Measurements from ENCODE around the gene DDR1. TPM values are rescaled to one million over a fixed set of nuclear protein-coding genes. Genes with fewer than 3 reads are reported as not detected.

DDR1 gene
- polyA plus RNA-seq, 1 donor from 2014 or later, result 196 TPM

DNA sequence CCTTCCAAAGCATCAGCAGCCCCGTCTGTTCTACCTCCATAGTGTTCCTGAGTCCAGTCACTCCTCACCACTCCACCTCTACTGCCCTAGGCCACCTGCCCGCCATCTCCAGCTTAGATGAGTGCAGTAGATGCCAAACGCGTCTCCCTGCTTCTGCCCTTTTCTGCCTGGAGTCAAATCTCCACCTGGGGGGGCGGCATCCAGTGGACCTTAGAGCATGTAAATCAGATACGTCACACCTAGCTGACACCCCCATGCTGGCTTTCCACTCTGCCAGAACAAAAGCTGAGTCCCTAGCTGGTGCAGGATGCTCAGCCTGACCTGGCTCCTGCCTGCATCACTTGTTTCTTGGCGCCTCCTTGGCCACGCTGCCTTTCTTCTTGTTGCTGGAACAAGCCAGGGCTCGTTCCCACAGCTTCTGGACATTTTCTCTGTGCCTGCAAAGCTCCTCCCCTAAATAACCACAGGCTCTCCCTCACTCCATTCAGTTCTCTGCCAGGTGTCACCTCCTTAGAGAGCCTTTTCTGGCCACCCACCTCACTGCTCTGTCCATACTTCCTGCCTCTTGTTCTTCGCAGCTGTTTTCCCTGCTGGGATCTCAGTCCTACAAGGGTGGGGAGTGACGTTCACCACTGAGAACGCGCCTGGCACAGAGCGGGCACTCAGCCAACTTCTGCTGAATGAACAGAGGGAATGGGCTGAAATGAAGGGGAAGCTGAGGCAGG is 5.8 kb downstream of the DDR1 start:
- Histone ChIP-seq H3K36me3 (ENCODE audit: insufficient read depth, low read length) (peaks cover 10% of the 10 kb centered on the region), H3K9ac (ENCODE audit: low read length) (no peak overlapping the region)

DNA sequence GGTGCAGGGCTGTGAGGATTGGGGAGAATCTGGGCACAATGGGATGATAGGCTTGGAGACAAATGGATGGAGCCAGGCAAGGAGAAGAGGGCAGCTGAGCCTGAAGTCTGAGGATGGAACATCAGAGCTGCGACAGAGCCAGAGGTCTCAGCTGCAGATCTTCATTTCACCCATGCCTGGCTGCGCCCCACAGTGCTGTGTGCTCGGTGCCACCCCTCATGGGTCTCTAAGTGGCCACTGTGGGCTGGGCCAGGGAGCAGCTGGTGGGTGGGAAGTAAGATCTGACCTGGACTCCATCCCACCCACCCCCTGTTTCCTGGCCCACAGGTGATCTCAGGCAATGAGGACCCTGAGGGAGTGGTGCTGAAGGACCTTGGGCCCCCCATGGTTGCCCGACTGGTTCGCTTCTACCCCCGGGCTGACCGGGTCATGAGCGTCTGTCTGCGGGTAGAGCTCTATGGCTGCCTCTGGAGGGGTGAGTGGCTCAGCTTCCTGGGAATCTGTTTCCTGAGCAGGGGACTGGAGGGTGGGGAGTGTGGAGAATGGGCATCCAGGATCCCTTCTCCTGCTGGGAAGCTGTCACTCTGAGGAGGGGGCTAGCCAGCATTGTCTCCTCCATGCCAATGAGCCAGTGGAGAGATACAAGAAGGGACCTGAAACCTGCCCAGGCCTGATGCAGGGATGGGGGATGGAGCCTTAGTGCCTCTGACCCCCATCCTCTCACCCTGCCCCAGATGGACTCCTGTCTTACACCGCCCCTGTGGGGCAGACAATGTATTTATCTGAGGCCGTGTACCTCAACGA is 6.5 kb downstream of the DDR1 start:
- TF ChIP-seq SMC3 (conservative IDR thresholded peaks at IDR 0.05; ENCODE audit: poor library complexity), result no peak
- TF ChIP-seq POLR2AphosphoS5 (IDR thresholded peaks at IDR 0.05), result no peak
- TF ChIP-seq TAF1 (IDR thresholded peaks at IDR 0.05; ENCODE audit: low read depth), result no peak
- TF ChIP-seq, protein P1, sequence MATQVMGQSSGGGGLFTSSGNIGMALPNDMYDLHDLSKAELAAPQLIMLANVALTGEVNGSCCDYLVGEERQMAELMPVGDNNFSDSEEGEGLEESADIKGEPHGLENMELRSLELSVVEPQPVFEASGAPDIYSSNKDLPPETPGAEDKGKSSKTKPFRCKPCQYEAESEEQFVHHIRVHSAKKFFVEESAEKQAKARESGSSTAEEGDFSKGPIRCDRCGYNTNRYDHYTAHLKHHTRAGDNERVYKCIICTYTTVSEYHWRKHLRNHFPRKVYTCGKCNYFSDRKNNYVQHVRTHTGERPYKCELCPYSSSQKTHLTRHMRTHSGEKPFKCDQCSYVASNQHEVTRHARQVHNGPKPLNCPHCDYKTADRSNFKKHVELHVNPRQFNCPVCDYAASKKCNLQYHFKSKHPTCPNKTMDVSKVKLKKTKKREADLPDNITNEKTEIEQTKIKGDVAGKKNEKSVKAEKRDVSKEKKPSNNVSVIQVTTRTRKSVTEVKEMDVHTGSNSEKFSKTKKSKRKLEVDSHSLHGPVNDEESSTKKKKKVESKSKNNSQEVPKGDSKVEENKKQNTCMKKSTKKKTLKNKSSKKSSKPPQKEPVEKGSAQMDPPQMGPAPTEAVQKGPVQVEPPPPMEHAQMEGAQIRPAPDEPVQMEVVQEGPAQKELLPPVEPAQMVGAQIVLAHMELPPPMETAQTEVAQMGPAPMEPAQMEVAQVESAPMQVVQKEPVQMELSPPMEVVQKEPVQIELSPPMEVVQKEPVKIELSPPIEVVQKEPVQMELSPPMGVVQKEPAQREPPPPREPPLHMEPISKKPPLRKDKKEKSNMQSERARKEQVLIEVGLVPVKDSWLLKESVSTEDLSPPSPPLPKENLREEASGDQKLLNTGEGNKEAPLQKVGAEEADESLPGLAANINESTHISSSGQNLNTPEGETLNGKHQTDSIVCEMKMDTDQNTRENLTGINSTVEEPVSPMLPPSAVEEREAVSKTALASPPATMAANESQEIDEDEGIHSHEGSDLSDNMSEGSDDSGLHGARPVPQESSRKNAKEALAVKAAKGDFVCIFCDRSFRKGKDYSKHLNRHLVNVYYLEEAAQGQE (IDR thresholded peaks at IDR 0.05; ENCODE audit: borderline replicate concordance), result no peak
- TF ChIP-seq RAD21 (conservative IDR thresholded peaks at IDR 0.05), result no peak
- no peak for TF ChIP-seq MXI1 (conservative IDR thresholded peaks at IDR 0.05; ENCODE audit: poor library complexity, severe bottlenecking)
- peaks cover 56% of the 10 kb centered on the region for H3K79me2 ChIP-seq (replicated peaks; ENCODE audit: insufficient read depth, low read length)
- no peaks in the 10 kb centered on the region for H3K27me3 ChIP-seq (ENCODE audit: insufficient read depth, low read depth, low read length)
- H3K4me3 ChIP-seq (ENCODE audit: low read length), result no peak overlapping the region
- no peak overlapping the region for H2AFZ ChIP-seq (ENCODE audit: low read depth, low read length)
- H3K27ac ChIP-seq (ENCODE audit: low read length), result no peak overlapping the region
- no peaks in the 10 kb centered on the region for H3K9me3 ChIP-seq (ENCODE audit: low read length)
- H3K4me2 ChIP-seq (ENCODE audit: low read length), result no peak overlapping the region
- H3K36me3 ChIP-seq (ENCODE audit: insufficient read depth, low read length), result peaks cover 10% of the 10 kb centered on the region
- no peak overlapping the region for H3K9ac ChIP-seq (ENCODE audit: low read length)
- H3F3A ChIP-seq (ENCODE audit: insufficient read depth, low read length, poor library complexity, severe bottlenecking), result no peaks in the 10 kb centered on the region
- H3K9me2 ChIP-seq (ENCODE audit: insufficient read depth, low read length), result no peaks in the 10 kb centered on the region
- H4K20me1 ChIP-seq (ENCODE audit: insufficient read depth), result peaks cover 5% of the 10 kb centered on the region

More for the DNA sequence above, 5.8 kb downstream of the DDR1 start:
- Histone ChIP-seq H3K4me2 (ENCODE audit: low read length) (no peak overlapping the region), H3K27ac (ENCODE audit: low read length) (no peak overlapping the region), H3K79me2 (replicated peaks; ENCODE audit: insufficient read depth, low read length) (peaks cover 64% of the 10 kb centered on the region), H3K27me3 (ENCODE audit: insufficient read depth, low read depth, low read length) (no peaks in the 10 kb centered on the region), H3K4me3 (ENCODE audit: low read length) (no peak overlapping the region), H3F3A (ENCODE audit: insufficient read depth, low read length, poor library complexity, severe bottlenecking) (peaks cover 6% of the 10 kb centered on the region), H2AFZ (ENCODE audit: low read depth, low read length) (no peak overlapping the region), H3K9me2 (ENCODE audit: insufficient read depth, low read length) (no peaks in the 10 kb centered on the region), H3K9me3 (ENCODE audit: low read length) (no peaks in the 10 kb centered on the region), H4K20me1 (ENCODE audit: insufficient read depth) (peaks cover 5% of the 10 kb centered on the region)
- no peak for TF ChIP-seq EZH2 (IDR thresholded peaks at IDR 0.05; ENCODE audit: borderline replicate concordance, insufficient read depth, low read length, poor library complexity, severe bottlenecking)
- no peak for TF ChIP-seq MXI1 (conservative IDR thresholded peaks at IDR 0.05; ENCODE audit: poor library complexity, severe bottlenecking)
- no peak for TF ChIP-seq EP300 (conservative IDR thresholded peaks at IDR 0.05; ENCODE audit: poor library complexity, severe bottlenecking)
- TF ChIP-seq SMC3 (conservative IDR thresholded peaks at IDR 0.05; ENCODE audit: poor library complexity), result no peak
- TF ChIP-seq RAD21 (conservative IDR thresholded peaks at IDR 0.05), result no peak
- TF ChIP-seq, protein P2, sequence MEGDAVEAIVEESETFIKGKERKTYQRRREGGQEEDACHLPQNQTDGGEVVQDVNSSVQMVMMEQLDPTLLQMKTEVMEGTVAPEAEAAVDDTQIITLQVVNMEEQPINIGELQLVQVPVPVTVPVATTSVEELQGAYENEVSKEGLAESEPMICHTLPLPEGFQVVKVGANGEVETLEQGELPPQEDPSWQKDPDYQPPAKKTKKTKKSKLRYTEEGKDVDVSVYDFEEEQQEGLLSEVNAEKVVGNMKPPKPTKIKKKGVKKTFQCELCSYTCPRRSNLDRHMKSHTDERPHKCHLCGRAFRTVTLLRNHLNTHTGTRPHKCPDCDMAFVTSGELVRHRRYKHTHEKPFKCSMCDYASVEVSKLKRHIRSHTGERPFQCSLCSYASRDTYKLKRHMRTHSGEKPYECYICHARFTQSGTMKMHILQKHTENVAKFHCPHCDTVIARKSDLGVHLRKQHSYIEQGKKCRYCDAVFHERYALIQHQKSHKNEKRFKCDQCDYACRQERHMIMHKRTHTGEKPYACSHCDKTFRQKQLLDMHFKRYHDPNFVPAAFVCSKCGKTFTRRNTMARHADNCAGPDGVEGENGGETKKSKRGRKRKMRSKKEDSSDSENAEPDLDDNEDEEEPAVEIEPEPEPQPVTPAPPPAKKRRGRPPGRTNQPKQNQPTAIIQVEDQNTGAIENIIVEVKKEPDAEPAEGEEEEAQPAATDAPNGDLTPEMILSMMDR (IDR thresholded peaks at IDR 0.05; ENCODE audit: poor library complexity, severe bottlenecking), result no peak
- TF ChIP-seq, protein P1 (IDR thresholded peaks at IDR 0.05; ENCODE audit: borderline replicate concordance), result no peak
- TF ChIP-seq TAF1 (IDR thresholded peaks at IDR 0.05; ENCODE audit: low read depth), result no peak
- TF ChIP-seq POLR2AphosphoS5 (IDR thresholded peaks at IDR 0.05), result no peak
